Fibroblast of the aortic adventitia (primary cell): Measurements from ENCODE around the gene LEPR. TPM values are rescaled to one million over a fixed set of nuclear protein-coding genes. Genes with fewer than 3 reads are reported as not detected.
"Not testable (repeated sequence)": the region's sequence is repeated elsewhere in the genome, so short reads cannot be mapped to it uniquely, and the experiment has no call there.

Experiments
- DNase-seq: peaks from one replicate; pipeline ENCODE4 v3.0.0-alpha.2; 2010; ENCODE audit warnings: low read depth
- H3K4me3 ChIP-seq: 2 replicates; pipeline ENCODE4 v1.5.1; 2011; ENCODE audit warnings: low read depth, mild to moderate bottlenecking, control low read depth, low read length, moderate library complexity
- CTCF ChIP-seq: IDR thresholded peaks from 2 replicates; pipeline ENCODE4 v1.5.1; 2011; ENCODE audit warnings: mild to moderate bottlenecking, low read length, control low read depth, inconsistent platforms; ENCODE audit not compliant: insufficient read depth
- total RNA-seq: library from RNA; depleted of rRNA; stranded (reverse); fragments of >200 nt; gene quantifications from 2 replicates; pipeline ENCODE4 v1.2.3, GENCODE V29; 2012; ENCODE audit warnings: low replicate concordance

LEPR gene
- total RNA-seq, 1 donor: 6.9 TPM

- no peak for DNase-seq
- H3K4me3 ChIP-seq: no peak overlapping the region
- no peak for TF ChIP-seq CTCF
Observed at GRCh38 chr1:65443647-65444046, 23.2 kb downstream of the LEPR start.

DNA sequence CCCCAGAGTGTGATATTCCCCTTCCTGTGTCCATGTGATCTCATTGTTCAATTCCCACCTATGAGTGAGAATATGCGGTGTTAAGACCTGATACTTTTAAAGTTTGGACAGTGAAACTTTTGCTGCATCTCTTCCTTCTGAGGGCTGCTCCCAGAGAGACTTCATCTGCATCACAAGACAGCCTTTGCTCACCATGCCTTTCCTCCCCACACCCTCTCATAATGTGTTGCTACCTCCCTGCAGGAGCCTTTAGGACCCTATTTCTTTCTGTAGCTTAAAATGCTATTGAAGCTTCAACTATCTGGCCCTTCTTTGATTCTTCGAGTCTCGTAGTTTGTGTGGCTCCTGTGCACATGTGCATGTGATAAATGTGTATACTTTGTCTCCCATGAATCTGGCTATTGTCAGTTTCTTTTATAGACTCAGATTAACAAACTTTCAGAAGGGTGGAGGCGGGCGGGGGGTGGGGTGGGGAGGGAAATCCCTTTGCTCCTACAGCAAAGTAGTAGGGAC lies 23.7 kb downstream of the LEPR start:
- no peak for DNase-seq
- TF ChIP-seq CTCF: no peak
- H3K4me3 ChIP-seq: no peak overlapping the region

GRCh38 chr1:65445837-65446236 lies 25.4 kb downstream of the LEPR start:
- H3K4me3 ChIP-seq: no peak overlapping the region
- no peak for TF ChIP-seq CTCF
- no peak for DNase-seq

DNA sequence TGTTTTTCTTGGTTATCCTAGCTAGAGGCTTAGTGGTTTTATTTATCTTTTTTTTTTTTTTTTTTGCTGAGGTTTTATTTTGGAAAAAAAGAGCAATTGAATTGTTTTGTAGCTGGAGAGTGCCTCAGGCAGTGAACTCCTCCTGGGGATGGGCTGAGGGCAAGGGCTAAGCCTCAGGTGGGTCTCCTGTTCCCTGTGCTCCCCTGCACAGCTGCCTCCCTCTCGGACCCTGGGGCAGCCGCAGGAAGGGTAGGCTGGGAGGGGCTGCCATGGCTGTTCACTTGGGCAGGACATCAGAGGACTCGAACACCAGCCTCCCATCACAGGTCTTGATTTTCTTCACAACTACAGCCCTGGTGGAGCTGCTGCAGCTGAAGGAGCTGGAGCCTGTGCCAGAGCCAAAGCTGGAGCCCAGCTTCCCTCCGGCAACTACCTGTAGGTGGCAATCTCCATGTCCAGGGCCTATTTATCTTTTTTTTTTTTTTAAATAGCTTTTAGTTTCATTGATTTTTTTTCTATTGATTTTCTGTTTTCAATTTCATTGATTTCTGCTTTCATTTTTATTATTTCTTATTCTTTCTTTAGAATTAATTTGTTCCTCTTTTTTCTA lies 28.9 kb downstream of the LEPR start:
- no peak overlapping the region for H3K4me3 ChIP-seq
- TF ChIP-seq CTCF: no peak
- no peak for DNase-seq

DNA sequence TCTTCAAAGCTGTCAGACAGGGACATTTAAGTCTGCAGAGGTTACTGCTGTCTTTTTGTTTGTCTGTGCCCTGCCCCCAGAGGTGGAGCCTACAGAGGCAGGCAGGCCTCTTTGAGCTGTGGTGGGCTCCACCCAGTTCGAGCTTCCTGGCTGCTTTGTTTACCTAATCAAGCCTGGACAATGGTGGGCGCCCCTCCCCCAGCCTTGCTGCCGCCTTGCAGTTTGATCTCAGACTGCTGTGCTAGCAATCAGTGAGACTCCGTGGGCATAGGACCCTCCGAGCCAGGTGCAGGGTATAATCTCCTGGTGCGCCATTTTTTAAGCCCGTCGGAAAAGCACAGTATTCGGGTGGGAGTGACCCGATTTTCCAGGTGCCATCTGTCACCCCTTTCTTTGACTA lies 35.2 kb downstream of the LEPR start:
- not testable (repeated sequence) for DNase-seq, H3K4me3 ChIP-seq

GRCh38 chr1:65456481-65456880 lies 36.0 kb downstream of the LEPR start:
- no peak for DNase-seq
- no peak overlapping the region for H3K4me3 ChIP-seq
- TF ChIP-seq CTCF: no peak

- H3K4me3 ChIP-seq: no peak overlapping the region
- no peak for TF ChIP-seq CTCF
- no peak for DNase-seq
Observed at GRCh38 chr1:65457868-65458267, 37.4 kb downstream of the LEPR start.
